Activated T-helper 17 cell treated with anti-CD3 and anti-CD28 coated beads, Interleukin-2, amount 50 U/mL, for 72 hours (primary cell): ENCODE results near the gene HIBADH. TPM values are rescaled to one million over a fixed set of nuclear protein-coding genes. Genes with fewer than 3 reads are reported as not detected.
"Not testable (repeated sequence)": the region's sequence is repeated elsewhere in the genome, so short reads cannot be mapped to it uniquely, and the experiment has no call there.

Experiments
- ATAC-seq: fragments of 150-1000 bp; cut with Tn5 transposase; replicated peaks from 2 replicates; pipeline ENCODE4 v1.10.0; 2021; ENCODE audit warnings: mild to moderate bottlenecking, moderate library complexity
- H3K27ac Mint-ChIP-seq: one replicate; pipeline ENCODE4 v1.8.0; 2022; ENCODE audit warnings: mixed read lengths
- H3K27me3 Mint-ChIP-seq: one replicate; pipeline ENCODE4 v1.8.0; 2022; ENCODE audit warnings: mixed read lengths
- H3K36me3 Mint-ChIP-seq: one replicate; pipeline ENCODE4 v1.8.0; 2022; ENCODE audit warnings: low read depth, mild to moderate bottlenecking, mixed read lengths
- H3K4me1 Mint-ChIP-seq: one replicate; pipeline ENCODE4 v1.8.0; 2022; ENCODE audit warnings: mixed read lengths
- H3K4me3 Mint-ChIP-seq: one replicate; pipeline ENCODE4 v1.8.0; 2022; ENCODE audit warnings: mild to moderate bottlenecking, mixed read lengths
- H3K9me3 Mint-ChIP-seq: one replicate; pipeline ENCODE4 v1.8.0; 2022; ENCODE audit warnings: mixed read lengths
- total RNA-seq, 2 donors: library from RNA; stranded (reverse); gene quantifications; one replicate each; pipeline ENCODE4 v1.2.3, GENCODE V29; 2022

HIBADH gene
- total RNA-seq, 2 donors from 2014 or later: 12.0 to 12.1 TPM

DNA sequence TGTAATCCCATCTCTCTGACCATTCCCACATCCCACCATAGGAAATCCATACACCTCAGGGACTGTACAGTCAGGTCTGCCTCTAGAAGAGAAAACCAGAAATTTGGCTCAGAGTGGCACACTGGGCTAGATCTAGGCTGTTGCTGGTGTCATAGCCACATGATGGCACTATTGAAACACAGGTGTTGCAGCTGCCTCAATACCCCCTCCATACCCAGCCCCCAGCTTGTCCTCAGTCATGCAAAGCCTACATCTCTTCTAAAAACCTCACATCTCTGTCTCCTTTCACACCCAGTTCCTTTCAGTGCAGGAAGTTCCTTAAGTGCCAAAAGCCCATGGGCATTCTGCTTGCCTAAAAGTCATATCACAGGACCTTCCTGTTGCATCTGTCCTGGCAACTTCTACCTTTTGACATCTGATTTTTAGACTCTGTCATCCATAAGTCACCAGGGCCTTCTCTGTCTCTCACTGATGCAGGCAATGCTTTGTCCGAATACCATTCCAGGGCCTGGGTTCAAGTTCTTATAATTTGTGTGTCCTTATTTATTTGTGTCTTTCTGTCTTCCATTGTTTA, 27.0 kb upstream of the HIBADH start:
- H3K4me1 Mint-ChIP-seq: no peaks in the 10 kb centered on the region
- H3K4me3 Mint-ChIP-seq: no peak overlapping the region
- H3K27me3 Mint-ChIP-seq: peaks cover 15% of the 10 kb centered on the region
- ATAC-seq: peak; percentile 71
- no peak overlapping the region for H3K27ac Mint-ChIP-seq
- H3K36me3 Mint-ChIP-seq: no peaks in the 10 kb centered on the region
- no peaks in the 10 kb centered on the region for H3K9me3 Mint-ChIP-seq

- no peaks in the 10 kb centered on the region for H3K4me1 Mint-ChIP-seq
- no peaks in the 10 kb centered on the region for H3K9me3 Mint-ChIP-seq
- no peak for ATAC-seq
- H3K27ac Mint-ChIP-seq: no peak overlapping the region
- no peak overlapping the region for H3K4me3 Mint-ChIP-seq
- peaks cover 15% of the 10 kb centered on the region for H3K27me3 Mint-ChIP-seq
- no peaks in the 10 kb centered on the region for H3K36me3 Mint-ChIP-seq
These were observed 26.5 kb upstream of the HIBADH start for GRCh38 chr7:27689150-27689549.

GRCh38 chr7:27688646-27689045, 26.0 kb upstream of the HIBADH start:
- no peaks in the 10 kb centered on the region for H3K9me3 Mint-ChIP-seq
- no peaks in the 10 kb centered on the region for H3K4me1 Mint-ChIP-seq
- ATAC-seq: no peak
- peaks cover 15% of the 10 kb centered on the region for H3K27me3 Mint-ChIP-seq
- no peak overlapping the region for H3K27ac Mint-ChIP-seq
- no peak overlapping the region for H3K4me3 Mint-ChIP-seq
- H3K36me3 Mint-ChIP-seq: no peaks in the 10 kb centered on the region

DNA sequence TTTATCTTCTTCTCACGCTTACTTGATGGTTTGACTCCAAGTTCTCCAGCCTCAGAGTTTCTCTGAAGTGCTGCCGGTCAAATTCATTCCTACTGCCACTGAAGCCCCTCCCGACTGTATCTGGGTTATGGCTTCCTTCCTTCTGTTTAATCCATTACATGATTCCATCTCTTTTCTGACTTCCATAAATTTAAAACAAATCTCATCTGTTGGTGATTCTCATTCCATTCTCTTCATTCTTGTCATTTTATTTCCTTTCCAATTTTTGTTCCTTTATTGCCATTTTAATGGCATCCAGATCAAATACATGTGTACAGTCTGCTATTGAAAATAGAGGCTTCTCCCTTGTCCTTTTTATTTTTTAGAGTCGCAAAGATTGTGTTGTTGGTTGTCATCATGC, 25.4 kb upstream of the HIBADH start:
- ATAC-seq: no peak
- H3K27ac Mint-ChIP-seq: no peak overlapping the region
- H3K9me3 Mint-ChIP-seq: no peaks in the 10 kb centered on the region
- no peaks in the 10 kb centered on the region for H3K4me1 Mint-ChIP-seq
- no peaks in the 10 kb centered on the region for H3K36me3 Mint-ChIP-seq
- peaks cover 15% of the 10 kb centered on the region for H3K27me3 Mint-ChIP-seq
- H3K4me3 Mint-ChIP-seq: no peak overlapping the region

- H3K27me3 Mint-ChIP-seq: peaks cover 13% of the 10 kb centered on the region
- no peak for ATAC-seq
- H3K9me3 Mint-ChIP-seq: no peaks in the 10 kb centered on the region
- H3K27ac Mint-ChIP-seq: no peak overlapping the region
- no peak overlapping the region for H3K4me3 Mint-ChIP-seq
- H3K36me3 Mint-ChIP-seq: no peaks in the 10 kb centered on the region
- H3K4me1 Mint-ChIP-seq: no peaks in the 10 kb centered on the region
These were observed 23.6 kb upstream of the HIBADH start for GRCh38 chr7:27686315-27686714.

DNA sequence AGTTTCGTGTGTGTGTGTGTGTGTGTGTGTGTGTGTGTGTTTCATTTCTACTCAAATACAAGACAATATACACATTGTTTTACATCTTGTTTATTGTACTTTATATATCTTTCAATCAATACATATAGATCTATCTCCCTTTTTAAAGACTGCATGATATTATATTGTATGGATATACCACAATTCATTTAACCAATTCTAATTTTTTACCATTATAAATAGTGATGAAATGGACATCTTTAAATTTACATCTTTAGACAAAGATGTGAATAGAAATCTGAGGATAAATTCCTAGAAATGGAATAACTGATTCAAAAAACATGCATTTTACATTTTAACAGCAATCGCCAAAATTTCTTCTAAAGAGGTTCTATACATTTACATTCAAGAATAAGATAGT, 23.2 kb upstream of the HIBADH start:
- H3K36me3 Mint-ChIP-seq: no peaks in the 10 kb centered on the region
- H3K27ac Mint-ChIP-seq: no peak overlapping the region
- no peaks in the 10 kb centered on the region for H3K9me3 Mint-ChIP-seq
- H3K27me3 Mint-ChIP-seq: peaks cover 13% of the 10 kb centered on the region
- ATAC-seq: no peak
- H3K4me1 Mint-ChIP-seq: no peaks in the 10 kb centered on the region
- H3K4me3 Mint-ChIP-seq: no peak overlapping the region

GRCh38 chr7:27685209-27685608, 22.5 kb upstream of the HIBADH start:
- Mint-ChIP-seq H3K9me3 (no peaks in the 10 kb centered on the region), H3K27me3 (peaks cover 12% of the 10 kb centered on the region), H3K4me1 (no peaks in the 10 kb centered on the region), H3K27ac (no peak overlapping the region), H3K36me3 (no peaks in the 10 kb centered on the region), H3K4me3 (no peak overlapping the region)
- no peak for ATAC-seq

DNA sequence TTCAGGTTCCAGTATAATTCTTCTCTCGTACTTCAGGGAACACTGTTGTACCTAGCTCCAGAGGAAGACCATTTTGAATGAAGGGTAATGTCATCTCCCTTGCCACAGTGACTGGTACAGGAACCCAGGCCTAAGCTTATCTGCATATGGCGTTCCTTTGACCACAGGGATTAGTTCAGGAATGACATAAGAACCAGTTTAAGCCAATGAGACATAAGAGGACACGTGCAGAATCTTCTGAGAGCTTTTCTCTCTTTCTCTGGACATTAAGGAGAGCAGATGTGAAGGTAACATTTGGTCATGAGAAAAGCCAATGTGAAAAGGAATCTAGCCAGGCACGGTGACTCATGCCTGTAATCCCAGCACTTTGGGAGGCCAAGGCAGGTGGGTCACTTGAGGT, 21.8 kb upstream of the HIBADH start:
- Mint-ChIP-seq H3K27ac (no peak overlapping the region), H3K36me3 (no peaks in the 10 kb centered on the region)

GRCh38 chr7:27680610-27681009, 17.9 kb upstream of the HIBADH start:
- Mint-ChIP-seq H3K27ac (no peak overlapping the region), H3K4me3 (no peak overlapping the region), H3K27me3 (no peaks in the 10 kb centered on the region), H3K4me1 (no peaks in the 10 kb centered on the region), H3K36me3 (no peaks in the 10 kb centered on the region), H3K9me3 (no peaks in the 10 kb centered on the region)
- ATAC-seq: no peak

More for the DNA sequence above, 21.8 kb upstream of the HIBADH start:
- no peaks in the 10 kb centered on the region for H3K9me3 Mint-ChIP-seq
- no peak for ATAC-seq
- no peaks in the 10 kb centered on the region for H3K4me1 Mint-ChIP-seq
- peaks cover 9% of the 10 kb centered on the region for H3K27me3 Mint-ChIP-seq
- no peak overlapping the region for H3K4me3 Mint-ChIP-seq

GRCh38 chr7:27678617-27679260, 16.1 kb upstream of the HIBADH start:
- Mint-ChIP-seq H3K4me3 (no peak overlapping the region), H3K36me3 (no peaks in the 10 kb centered on the region), H3K9me3 (no peaks in the 10 kb centered on the region), H3K27me3 (no peaks in the 10 kb centered on the region), H3K27ac (no peak overlapping the region), H3K4me1 (no peaks in the 10 kb centered on the region)
- no peak for ATAC-seq

- ATAC-seq: peak; percentile 68
- Mint-ChIP-seq H3K36me3 (no peaks in the 10 kb centered on the region), H3K27me3 (no peaks in the 10 kb centered on the region), H3K4me1 (no peaks in the 10 kb centered on the region), H3K9me3 (no peaks in the 10 kb centered on the region), H3K27ac (no peak overlapping the region), H3K4me3 (no peak overlapping the region)
These were observed 15.4 kb upstream of the HIBADH start for GRCh38 chr7:27677912-27678612.

- H3K27me3 Mint-ChIP-seq, ATAC-seq, H3K4me1 Mint-ChIP-seq, H3K4me3 Mint-ChIP-seq, H3K36me3 Mint-ChIP-seq, H3K27ac Mint-ChIP-seq, H3K9me3 Mint-ChIP-seq: not testable (repeated sequence)
These were observed 11.4 kb upstream of the HIBADH start for GRCh38 chr7:27674126-27674525.

DNA sequence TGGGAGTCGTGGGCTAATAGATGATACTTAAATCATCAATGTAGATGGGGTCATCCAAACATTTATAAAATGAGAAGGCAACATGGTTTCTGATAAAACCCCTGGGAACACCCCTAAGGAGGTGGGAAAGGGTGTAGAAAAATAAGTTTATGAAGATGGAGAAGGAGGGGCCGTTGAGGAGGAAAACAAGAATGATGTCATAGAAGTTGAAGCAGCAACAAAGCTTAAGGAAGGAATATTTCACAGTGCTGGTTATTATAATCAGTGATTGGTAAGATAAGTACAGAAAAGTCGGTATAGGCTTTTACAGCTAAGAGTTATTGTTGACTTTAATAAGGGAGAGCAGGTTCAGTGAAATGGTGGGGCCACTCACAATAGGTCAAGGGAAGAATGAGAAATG, 9.0 kb upstream of the HIBADH start:
- H3K9me3 Mint-ChIP-seq: no peaks in the 10 kb centered on the region
- H3K4me1 Mint-ChIP-seq: no peaks in the 10 kb centered on the region
- no peak for ATAC-seq
- peaks cover 8% of the 10 kb centered on the region for H3K27me3 Mint-ChIP-seq
- H3K27ac Mint-ChIP-seq: no peak overlapping the region
- no peaks in the 10 kb centered on the region for H3K36me3 Mint-ChIP-seq
- H3K4me3 Mint-ChIP-seq: no peak overlapping the region

GRCh38 chr7:27670676-27671075, 8.0 kb upstream of the HIBADH start:
- peaks cover 8% of the 10 kb centered on the region for H3K27me3 Mint-ChIP-seq
- H3K4me1 Mint-ChIP-seq: no peaks in the 10 kb centered on the region
- no peak overlapping the region for H3K4me3 Mint-ChIP-seq
- H3K9me3 Mint-ChIP-seq: no peaks in the 10 kb centered on the region
- no peak for ATAC-seq
- H3K36me3 Mint-ChIP-seq: no peaks in the 10 kb centered on the region
- H3K27ac Mint-ChIP-seq: no peak overlapping the region

DNA sequence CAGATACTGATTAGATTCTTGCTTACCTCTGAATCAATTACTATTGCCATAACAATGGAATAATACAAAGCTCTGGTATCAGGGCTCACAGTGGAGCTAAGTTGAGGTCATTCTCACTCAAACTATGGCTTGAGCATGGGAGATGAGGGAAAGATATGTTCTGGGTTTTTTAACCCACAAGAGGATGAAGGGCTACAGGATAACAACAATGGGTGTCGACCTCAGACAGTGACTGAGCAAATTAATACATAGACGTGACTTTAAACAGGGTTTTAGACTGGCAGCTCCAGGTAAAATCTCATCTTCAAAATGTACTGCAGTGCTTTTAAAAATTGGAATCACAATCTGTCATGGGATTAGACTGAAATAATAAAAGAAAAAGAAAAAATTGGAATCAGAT, 7.5 kb upstream of the HIBADH start:
- Mint-ChIP-seq H3K4me3 (no peak overlapping the region), H3K9me3 (no peaks in the 10 kb centered on the region), H3K27me3 (peaks cover 8% of the 10 kb centered on the region), H3K4me1 (no peaks in the 10 kb centered on the region), H3K27ac (no peak overlapping the region), H3K36me3 (no peaks in the 10 kb centered on the region)
- no peak for ATAC-seq
